Measurements from ENCODE around the gene MYO1C.
A peak's percentile ranks its signal among the peaks of the same experiment; 100 is the strongest.
"Not testable (repeated sequence)": the region's sequence is repeated elsewhere in the genome, so short reads cannot be mapped to it uniquely, and the experiment has no call there.

The MYO1C gene

GRCh38 chr17:1462164-1463112 is 30.0 kb downstream of the MYO1C start:
- DNase-seq, result peak; percentile 11 to 51

GRCh38 chr17:1461198-1461944 is 31.1 kb downstream of the MYO1C start:
- DNase-seq, result peak; percentile 80 to 87

GRCh38 chr17:1460233-1460632 is 32.3 kb downstream of the MYO1C start:
- no peak for DNase-seq

GRCh38 chr17:1455797-1456599 is 36.5 kb downstream of the MYO1C start, which contains the start of gene CRK:
Gene CRK, minus strand, starts transcription at chr17:1456232. Its CDS starts 115 bp downstream, at chr17:1456117.
- peak; percentile 98 for DNase-seq

- peak; percentile 54 to 57 for DNase-seq
Observed at GRCh38 chr17:1455291-1455796, 37.1 kb downstream of the MYO1C start.

GRCh38 chr17:1454541-1454940 is 37.9 kb downstream of the MYO1C start:
- no peak for DNase-seq

- not testable (repeated sequence) for DNase-seq
Observed at GRCh38 chr17:1453694-1454093, 38.8 kb downstream of the MYO1C start.

GRCh38 chr17:1452836-1453235 is 39.6 kb downstream of the MYO1C start:
- no peak for DNase-seq

- DNase-seq, result not testable (repeated sequence)
Observed at GRCh38 chr17:1450261-1450660, 42.2 kb downstream of the MYO1C start.

- no peak for DNase-seq
Observed at GRCh38 chr17:1449412-1449967, 43.0 kb downstream of the MYO1C start.

- no peak for DNase-seq
Observed at GRCh38 chr17:1447052-1447451, 45.4 kb downstream of the MYO1C start.

GRCh38 chr17:1446201-1446600 is 46.3 kb downstream of the MYO1C start:
- DNase-seq, result no peak

- DNase-seq, result not testable (repeated sequence)
Observed at GRCh38 chr17:1445695-1446094, 46.8 kb downstream of the MYO1C start.

GRCh38 chr17:1442721-1443120 is 49.8 kb downstream of the MYO1C start:
- not testable (repeated sequence) for DNase-seq

- DNase-seq, result no peak
Observed at GRCh38 chr17:1442187-1442586, 50.3 kb downstream of the MYO1C start.

- DNase-seq, result no peak
Observed at GRCh38 chr17:1440921-1441320, 51.6 kb downstream of the MYO1C start.

GRCh38 chr17:1438593-1439083 is 53.8 kb downstream of the MYO1C start:
- DNase-seq, result peak in 1 of 2 donors; percentile 23

- DNase-seq, result no peak
Observed at GRCh38 chr17:1435326-1435725, 57.2 kb downstream of the MYO1C start.

- DNase-seq, result no peak
Observed at GRCh38 chr17:1434150-1434549, 58.3 kb downstream of the MYO1C start.

GRCh38 chr17:1431631-1432104 is 60.8 kb downstream of the MYO1C start:
- DNase-seq, result no peak

GRCh38 chr17:1423456-1424135 is 68.9 kb downstream of the MYO1C start:
- no peak for DNase-seq

All from inflammatory macrophage (primary cell).